NB4 (cell line): ENCODE results near the gene ADCY2.

Experiments
- MAX ChIP-seq: IDR thresholded peaks from 2 replicates; pipeline ENCODE4 v1.6.1; 2011; ENCODE audit warnings: low read depth, low read length
- POLR2A ChIP-seq: IDR thresholded peaks from 2 replicates; pipeline ENCODE4 v1.6.1; 2011; ENCODE audit warnings: mild to moderate bottlenecking; ENCODE audit not compliant: insufficient read length; ENCODE audit errors: extremely low read depth
- TF ChIP-seq, protein P1 (sequence below): IDR thresholded peaks from one replicate; pipeline ENCODE4 v1.5.1; 2012; ENCODE audit warnings: low read depth, low read length

DNA sequence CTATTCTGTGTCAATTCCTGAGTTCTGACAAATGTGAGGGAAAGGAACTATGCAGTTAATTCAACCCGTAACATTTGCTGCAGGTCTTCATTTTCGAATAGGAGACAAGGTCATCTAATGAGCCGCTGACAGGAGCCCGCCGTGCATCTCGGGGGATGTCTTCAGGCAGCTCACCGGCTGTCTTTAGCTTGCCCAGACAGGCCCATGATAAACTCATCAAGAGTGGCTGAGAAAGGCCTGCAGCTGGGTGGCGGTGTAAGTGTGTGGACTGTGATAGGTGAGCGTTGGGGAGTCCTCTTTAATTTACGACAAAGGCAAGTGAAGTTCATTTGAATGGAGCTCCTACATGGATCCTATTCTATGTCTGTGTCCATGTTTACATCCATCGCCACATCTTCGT is 190.5 kb downstream of the ADCY2 start:
- TF ChIP-seq MAX (no peak), POLR2A (no peak)
- TF ChIP-seq, protein P1, sequence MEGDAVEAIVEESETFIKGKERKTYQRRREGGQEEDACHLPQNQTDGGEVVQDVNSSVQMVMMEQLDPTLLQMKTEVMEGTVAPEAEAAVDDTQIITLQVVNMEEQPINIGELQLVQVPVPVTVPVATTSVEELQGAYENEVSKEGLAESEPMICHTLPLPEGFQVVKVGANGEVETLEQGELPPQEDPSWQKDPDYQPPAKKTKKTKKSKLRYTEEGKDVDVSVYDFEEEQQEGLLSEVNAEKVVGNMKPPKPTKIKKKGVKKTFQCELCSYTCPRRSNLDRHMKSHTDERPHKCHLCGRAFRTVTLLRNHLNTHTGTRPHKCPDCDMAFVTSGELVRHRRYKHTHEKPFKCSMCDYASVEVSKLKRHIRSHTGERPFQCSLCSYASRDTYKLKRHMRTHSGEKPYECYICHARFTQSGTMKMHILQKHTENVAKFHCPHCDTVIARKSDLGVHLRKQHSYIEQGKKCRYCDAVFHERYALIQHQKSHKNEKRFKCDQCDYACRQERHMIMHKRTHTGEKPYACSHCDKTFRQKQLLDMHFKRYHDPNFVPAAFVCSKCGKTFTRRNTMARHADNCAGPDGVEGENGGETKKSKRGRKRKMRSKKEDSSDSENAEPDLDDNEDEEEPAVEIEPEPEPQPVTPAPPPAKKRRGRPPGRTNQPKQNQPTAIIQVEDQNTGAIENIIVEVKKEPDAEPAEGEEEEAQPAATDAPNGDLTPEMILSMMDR: no peak
